Measurements from ENCODE around the gene LEMD1.

DNA sequence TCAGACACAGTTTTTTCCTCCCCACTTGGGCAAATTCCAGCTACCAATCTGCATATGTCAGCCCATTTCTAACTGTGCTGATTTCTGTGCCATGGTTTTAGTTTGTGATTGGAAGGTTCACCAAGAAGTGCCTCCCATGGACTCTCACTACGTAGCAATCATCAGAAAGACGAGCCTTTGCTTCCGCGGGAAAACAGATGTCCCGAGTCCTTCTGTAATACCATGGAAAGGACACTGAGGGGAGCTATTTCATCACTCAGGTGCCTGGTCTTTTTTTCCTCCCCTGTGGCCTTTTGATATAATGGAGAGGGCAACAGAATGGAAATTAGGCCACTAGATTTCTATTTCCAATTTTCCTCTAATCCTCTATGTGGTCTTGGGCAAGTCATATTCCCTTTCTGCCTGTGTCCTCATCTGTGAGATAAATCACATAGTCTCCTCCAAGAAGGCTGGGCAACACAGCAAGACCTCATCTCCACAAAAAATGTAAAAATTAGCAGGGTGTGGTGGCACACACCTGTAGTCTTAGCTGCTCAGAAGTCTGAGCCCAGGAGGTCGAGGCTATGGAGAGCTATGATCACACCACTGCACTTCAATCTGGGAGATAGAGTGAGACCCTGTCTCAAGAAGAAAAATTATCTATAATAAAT lies 24.8 kb downstream of the LEMD1 start:
- TF ChIP-seq, protein P1, sequence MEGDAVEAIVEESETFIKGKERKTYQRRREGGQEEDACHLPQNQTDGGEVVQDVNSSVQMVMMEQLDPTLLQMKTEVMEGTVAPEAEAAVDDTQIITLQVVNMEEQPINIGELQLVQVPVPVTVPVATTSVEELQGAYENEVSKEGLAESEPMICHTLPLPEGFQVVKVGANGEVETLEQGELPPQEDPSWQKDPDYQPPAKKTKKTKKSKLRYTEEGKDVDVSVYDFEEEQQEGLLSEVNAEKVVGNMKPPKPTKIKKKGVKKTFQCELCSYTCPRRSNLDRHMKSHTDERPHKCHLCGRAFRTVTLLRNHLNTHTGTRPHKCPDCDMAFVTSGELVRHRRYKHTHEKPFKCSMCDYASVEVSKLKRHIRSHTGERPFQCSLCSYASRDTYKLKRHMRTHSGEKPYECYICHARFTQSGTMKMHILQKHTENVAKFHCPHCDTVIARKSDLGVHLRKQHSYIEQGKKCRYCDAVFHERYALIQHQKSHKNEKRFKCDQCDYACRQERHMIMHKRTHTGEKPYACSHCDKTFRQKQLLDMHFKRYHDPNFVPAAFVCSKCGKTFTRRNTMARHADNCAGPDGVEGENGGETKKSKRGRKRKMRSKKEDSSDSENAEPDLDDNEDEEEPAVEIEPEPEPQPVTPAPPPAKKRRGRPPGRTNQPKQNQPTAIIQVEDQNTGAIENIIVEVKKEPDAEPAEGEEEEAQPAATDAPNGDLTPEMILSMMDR (conservative IDR thresholded peaks at IDR 0.05; ENCODE audit: low read depth, low read length), result peak; percentile 96
- no peak for TF ChIP-seq EZH2 (IDR thresholded peaks at IDR 0.05; ENCODE audit: low read length, unreplicated experiment)

All from PC-3 (cell line).